ENCODE data around the gene ADGRV1.

The ADGRV1 gene

GRCh38 chr5:90696153-90696552, 137.6 kb downstream of the ADGRV1 start:
- H3F3A ChIP-seq (ENCODE audit: control insufficient read depth, insufficient read depth): no peaks in the 10 kb centered on the region
- no peaks in the 10 kb centered on the region for H4K20me1 ChIP-seq (ENCODE audit: control insufficient read depth, insufficient read depth, low read depth, low read length)
- H3K9me2 ChIP-seq (replicated peaks; ENCODE audit: control insufficient read depth, low read length): no peaks in the 10 kb centered on the region
- no peaks in the 10 kb centered on the region for H3K36me3 ChIP-seq (ENCODE audit: control insufficient read depth, low read length)
- no peak for TF ChIP-seq EZH2phosphoT487 (IDR thresholded peaks at IDR 0.05; ENCODE audit: borderline replicate concordance, low read length)
- TF ChIP-seq CTCF (IDR thresholded peaks at IDR 0.05; ENCODE audit: low read depth, low read length, poor library complexity, severe bottlenecking): no peak
- H3K79me2 ChIP-seq (ENCODE audit: control insufficient read depth, low read length): no peaks in the 10 kb centered on the region
- H3K9me3 ChIP-seq (ENCODE audit: control insufficient read depth, insufficient read depth, low read length): no peaks in the 10 kb centered on the region
- H3K4me3 ChIP-seq (ENCODE audit: low read length): no peak overlapping the region
- H3K27me3 ChIP-seq (ENCODE audit: control insufficient read depth, low read length): no peaks in the 10 kb centered on the region; the same call in 1 of the 2 replicates
- H3K27ac ChIP-seq (ENCODE audit: low read depth, low read length): no peak overlapping the region
- no peaks in the 10 kb centered on the region for H3K4me1 ChIP-seq (ENCODE audit: control insufficient read depth, low read length)
- H3K4me2 ChIP-seq (ENCODE audit: low read length): no peak overlapping the region

GRCh38 chr5:90700299-90700698, 141.7 kb downstream of the ADGRV1 start:
- Histone ChIP-seq H3K36me3 (ENCODE audit: control insufficient read depth, low read length) (no peaks in the 10 kb centered on the region), H3K4me3 (ENCODE audit: low read length) (no peak overlapping the region), H4K20me1 (ENCODE audit: control insufficient read depth, insufficient read depth, low read depth, low read length) (no peaks in the 10 kb centered on the region), H3K27me3 (ENCODE audit: control insufficient read depth, low read length) (no peaks in the 10 kb centered on the region; the same call in 1 of the 2 replicates), H3K79me2 (ENCODE audit: control insufficient read depth, low read length) (no peaks in the 10 kb centered on the region), H3K4me2 (ENCODE audit: low read length) (no peak overlapping the region), H3K9me2 (replicated peaks; ENCODE audit: control insufficient read depth, low read length) (no peaks in the 10 kb centered on the region), H3F3A (ENCODE audit: control insufficient read depth, insufficient read depth) (no peaks in the 10 kb centered on the region), H3K9me3 (ENCODE audit: control insufficient read depth, insufficient read depth, low read length) (no peaks in the 10 kb centered on the region), H3K4me1 (ENCODE audit: control insufficient read depth, low read length) (no peaks in the 10 kb centered on the region), H3K27ac (ENCODE audit: low read depth, low read length) (no peak overlapping the region)
- TF ChIP-seq CTCF (IDR thresholded peaks at IDR 0.05; ENCODE audit: low read depth, low read length, poor library complexity, severe bottlenecking) (no peak), EZH2phosphoT487 (IDR thresholded peaks at IDR 0.05; ENCODE audit: borderline replicate concordance, low read length) (no peak)

GRCh38 chr5:90703932-90704331, 145.3 kb downstream of the ADGRV1 start:
- H3K9me3 ChIP-seq (ENCODE audit: control insufficient read depth, insufficient read depth, low read length): no peaks in the 10 kb centered on the region
- no peaks in the 10 kb centered on the region for H3F3A ChIP-seq (ENCODE audit: control insufficient read depth, insufficient read depth)
- no peak overlapping the region for H3K4me3 ChIP-seq (ENCODE audit: low read length)
- H3K4me2 ChIP-seq (ENCODE audit: low read length): no peak overlapping the region
- no peaks in the 10 kb centered on the region for H3K36me3 ChIP-seq (ENCODE audit: control insufficient read depth, low read length)
- no peak for TF ChIP-seq EZH2phosphoT487 (IDR thresholded peaks at IDR 0.05; ENCODE audit: borderline replicate concordance, low read length)
- no peak for TF ChIP-seq CTCF (IDR thresholded peaks at IDR 0.05; ENCODE audit: low read depth, low read length, poor library complexity, severe bottlenecking)
- no peak overlapping the region for H3K27ac ChIP-seq (ENCODE audit: low read depth, low read length)
- H4K20me1 ChIP-seq (ENCODE audit: control insufficient read depth, insufficient read depth, low read depth, low read length): no peaks in the 10 kb centered on the region
- H3K27me3 ChIP-seq (ENCODE audit: control insufficient read depth, low read length): no peaks in the 10 kb centered on the region; the same call in 1 of the 2 replicates
- no peaks in the 10 kb centered on the region for H3K9me2 ChIP-seq (replicated peaks; ENCODE audit: control insufficient read depth, low read length)
- no peaks in the 10 kb centered on the region for H3K4me1 ChIP-seq (ENCODE audit: control insufficient read depth, low read length)
- no peaks in the 10 kb centered on the region for H3K79me2 ChIP-seq (ENCODE audit: control insufficient read depth, low read length)

Data from DOHH2 (cell line).